ENCODE measurements around the gene GPR155.
"Not testable (repeated sequence)": the region's sequence is repeated elsewhere in the genome, so short reads cannot be mapped to it uniquely, and the experiment has no call there.

GPR155 gene

GRCh38 chr2:174490051-174490450 is 3.2 kb upstream of the GPR155 start:
- no peak for DNase-seq

- DNase-seq: not testable (repeated sequence)
Observed at GRCh38 chr2:174489520-174489919, 2.7 kb upstream of the GPR155 start.

DNA sequence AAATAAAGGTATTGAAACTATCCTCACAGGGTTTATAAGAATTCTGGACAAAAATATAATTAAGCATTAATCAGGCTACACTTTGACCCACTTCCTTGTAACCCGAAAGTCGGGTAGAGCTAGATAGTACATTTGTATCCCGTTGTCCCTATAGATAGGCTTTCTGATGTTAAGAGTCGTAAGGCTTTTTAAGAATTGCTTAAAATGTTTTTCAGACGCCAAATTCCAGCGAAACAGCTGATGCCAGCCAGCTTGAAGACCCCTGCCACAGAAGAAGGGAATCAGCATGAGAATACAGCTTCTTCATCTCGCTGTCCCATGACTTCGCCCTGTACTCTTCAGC is 962 bp upstream of the GPR155 start:
- no peak for DNase-seq

- peak; percentile 98 for DNase-seq
Observed at GRCh38 chr2:174487108-174487819, 435 bp upstream of the GPR155 start.

DNA sequence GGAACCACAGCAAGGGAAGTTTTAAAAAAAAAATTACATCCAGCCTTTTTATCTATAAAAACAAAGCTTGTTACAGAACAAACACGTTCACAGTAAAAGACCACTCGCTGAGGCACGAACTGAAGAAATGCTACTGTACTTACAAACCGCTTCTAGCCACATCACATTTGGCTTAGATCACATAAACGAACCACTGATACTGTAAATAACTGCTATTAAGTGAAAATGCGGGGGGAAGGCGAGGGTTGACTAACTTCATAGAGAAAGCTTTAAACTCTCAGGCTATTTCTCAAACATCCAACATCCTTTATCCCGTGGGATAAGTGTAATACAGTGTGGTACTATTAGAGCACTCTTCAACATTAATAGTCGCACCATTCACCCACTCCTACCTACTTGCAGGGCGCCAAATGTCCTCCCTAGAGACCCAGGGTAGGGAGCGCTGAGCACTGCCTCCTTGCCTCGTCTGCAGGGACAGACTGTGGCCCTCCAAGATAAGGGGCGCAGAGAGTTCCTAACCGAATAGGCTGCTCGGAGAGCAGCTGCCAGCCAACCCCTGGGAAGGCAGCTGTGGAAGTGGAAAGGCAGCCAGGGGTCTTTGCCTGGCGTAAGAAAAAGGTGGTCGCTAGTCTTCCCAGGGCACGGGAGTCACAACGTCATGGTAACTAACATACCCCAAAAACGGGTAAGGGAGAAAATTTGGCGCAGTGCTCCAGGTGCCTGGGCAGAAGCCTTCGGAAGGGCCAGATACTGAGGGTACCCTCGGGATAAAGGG is 854 bp downstream of the GPR155 start:
- peak; percentile 24 for DNase-seq

DNA sequence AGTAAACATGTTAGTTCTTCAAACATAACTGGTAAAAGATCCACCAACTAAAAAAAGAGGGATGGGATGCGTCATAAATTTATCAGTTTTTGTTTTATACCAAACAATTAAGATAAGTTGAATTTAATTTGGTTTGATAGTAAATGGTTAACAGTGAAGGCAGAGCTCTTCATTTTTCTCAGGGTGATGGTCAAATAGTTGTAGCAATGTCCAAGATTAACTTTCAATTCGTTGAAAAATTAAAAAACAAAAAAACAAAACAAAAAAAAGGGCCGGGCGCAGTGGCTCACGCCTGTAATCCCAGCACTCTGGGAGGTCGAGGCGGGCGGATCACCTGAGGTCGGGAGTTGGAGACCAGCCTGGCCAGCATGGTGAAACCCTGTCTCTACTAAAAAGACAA is 1.8 kb downstream of the GPR155 start:
- not testable (repeated sequence) for DNase-seq

GRCh38 chr2:174484573-174484972 is 2.3 kb downstream of the GPR155 start:
- no peak for DNase-seq

- DNase-seq: no peak
Observed at GRCh38 chr2:174482854-174483253, 4.0 kb downstream of the GPR155 start.

DNA sequence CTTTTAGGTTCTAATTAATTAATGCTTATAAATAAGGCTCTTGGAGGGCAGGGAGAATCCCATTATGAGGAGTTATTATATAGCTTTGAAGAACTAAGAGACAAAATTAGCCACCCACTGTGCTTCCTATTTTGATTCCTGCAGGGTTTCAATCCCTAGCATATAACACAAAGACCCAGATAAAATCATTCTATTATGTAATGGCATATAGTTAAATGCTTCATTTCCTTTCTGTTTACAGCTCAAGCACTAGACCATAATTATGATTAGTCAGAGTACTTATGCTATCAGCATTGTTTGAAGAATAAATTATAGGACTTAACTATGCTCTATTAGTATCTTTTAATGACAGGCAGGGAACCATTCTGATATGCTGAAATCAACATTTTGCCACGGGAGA is 9.1 kb downstream of the GPR155 start:
- DNase-seq: no peak

GRCh38 chr2:174473796-174474195 is 13.0 kb downstream of the GPR155 start:
- DNase-seq: peak; percentile 79

DNA sequence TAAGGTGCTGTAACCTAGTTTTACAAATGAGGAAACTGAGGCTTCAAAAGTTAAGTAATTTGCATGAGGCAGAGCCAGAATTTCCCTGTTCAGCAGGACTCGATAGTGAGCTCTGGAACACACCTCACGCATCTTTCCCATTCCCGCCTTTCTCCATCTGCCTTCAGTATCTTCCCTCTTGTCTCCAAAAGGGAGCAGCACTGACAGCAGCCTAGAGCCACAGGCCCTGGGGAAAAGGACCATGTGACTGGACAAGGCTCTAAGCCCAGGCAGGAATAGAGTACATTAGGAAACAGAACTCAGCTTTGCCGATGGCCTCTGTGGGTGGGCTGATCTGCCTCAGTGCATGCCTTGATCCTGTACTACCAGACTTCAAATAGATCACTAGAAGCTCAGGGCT is 21.5 kb downstream of the GPR155 start:
- peak; percentile 30 for DNase-seq

DNA sequence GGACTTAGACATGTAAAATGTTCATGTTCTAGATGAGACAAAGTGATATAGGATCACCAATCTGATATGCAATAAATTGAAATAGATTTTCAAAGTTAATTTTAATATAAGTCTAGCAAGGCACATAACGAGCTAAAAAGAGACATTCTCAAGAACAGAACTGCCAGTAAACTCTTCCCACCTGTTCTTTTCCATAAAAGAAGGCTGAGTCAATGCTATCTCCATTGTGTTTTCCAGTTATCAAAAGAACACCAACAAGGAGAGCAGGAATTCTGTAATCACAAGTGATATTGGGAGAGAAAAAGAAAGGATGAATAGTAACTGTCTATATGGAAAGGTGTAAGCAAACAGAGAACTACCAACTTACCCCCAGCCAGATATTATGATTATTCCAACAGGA is 25.6 kb downstream of the GPR155 start:
- DNase-seq: no peak

DNA sequence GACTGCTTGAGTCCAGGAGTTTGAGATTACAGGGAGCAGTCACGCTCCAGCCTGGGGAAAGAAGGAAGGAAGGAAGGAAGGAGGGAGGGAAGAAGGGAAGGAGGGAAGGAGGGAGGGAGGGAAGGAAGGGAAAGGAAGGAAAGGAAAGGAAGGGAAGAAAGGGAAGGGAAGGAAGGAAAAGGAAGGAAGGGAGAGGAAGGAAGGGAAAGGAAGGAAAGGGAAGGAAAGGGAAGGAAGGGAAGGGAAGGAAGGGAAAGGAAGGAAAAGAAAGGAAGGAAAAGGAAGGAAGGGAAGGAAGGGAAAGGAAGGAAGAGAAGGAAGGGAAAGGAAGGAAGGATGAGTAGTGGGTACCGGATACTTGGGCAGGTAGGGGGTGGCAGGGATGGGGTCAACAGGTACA is 32.3 kb downstream of the GPR155 start:
- no peak for DNase-seq

- no peak for DNase-seq
Observed at GRCh38 chr2:174450021-174450816, 36.6 kb downstream of the GPR155 start.

GRCh38 chr2:174449033-174449432 is 37.8 kb downstream of the GPR155 start:
- DNase-seq: no peak

DNA sequence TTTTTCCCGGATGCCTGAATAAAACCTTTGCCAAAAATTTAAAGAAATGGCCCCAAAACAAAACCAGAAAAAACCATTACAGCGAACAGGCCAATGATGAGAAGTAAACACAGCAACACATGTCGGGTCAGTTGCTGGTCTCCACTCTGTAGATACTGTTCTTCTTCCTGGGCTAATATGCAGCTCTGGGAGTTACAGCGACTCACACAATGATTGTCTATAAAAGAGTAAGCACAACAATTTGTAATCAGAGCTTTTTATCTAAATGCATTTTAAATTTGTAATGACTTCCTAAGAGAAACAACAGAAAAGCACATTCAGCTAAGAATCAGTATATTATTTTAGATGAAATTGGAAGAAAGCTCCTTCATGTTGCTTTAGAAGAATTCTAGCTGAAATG is 40.3 kb downstream of the GPR155 start:
- DNase-seq: no peak

- DNase-seq: peak; percentile 18
Observed at GRCh38 chr2:174445248-174445647, 41.6 kb downstream of the GPR155 start.

DNA sequence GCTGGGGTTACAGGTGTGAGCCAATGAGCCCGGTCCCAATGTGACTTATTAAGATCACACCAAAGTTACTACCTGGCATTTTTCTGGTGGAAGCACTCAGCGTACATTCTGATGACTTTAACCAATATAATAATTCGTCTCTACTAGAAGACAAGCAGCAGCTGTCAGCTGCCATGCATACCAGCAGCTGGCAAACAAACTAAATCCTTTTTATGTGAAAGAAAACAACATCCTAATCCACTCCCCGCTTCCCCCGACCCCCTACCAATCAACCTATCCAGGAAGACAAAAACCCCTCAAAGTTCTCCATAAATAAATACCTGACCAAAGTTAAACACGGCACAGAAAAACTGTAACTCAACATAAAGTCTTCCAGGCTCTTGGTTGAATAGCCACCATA is 42.1 kb downstream of the GPR155 start:
- DNase-seq: no peak

DNA sequence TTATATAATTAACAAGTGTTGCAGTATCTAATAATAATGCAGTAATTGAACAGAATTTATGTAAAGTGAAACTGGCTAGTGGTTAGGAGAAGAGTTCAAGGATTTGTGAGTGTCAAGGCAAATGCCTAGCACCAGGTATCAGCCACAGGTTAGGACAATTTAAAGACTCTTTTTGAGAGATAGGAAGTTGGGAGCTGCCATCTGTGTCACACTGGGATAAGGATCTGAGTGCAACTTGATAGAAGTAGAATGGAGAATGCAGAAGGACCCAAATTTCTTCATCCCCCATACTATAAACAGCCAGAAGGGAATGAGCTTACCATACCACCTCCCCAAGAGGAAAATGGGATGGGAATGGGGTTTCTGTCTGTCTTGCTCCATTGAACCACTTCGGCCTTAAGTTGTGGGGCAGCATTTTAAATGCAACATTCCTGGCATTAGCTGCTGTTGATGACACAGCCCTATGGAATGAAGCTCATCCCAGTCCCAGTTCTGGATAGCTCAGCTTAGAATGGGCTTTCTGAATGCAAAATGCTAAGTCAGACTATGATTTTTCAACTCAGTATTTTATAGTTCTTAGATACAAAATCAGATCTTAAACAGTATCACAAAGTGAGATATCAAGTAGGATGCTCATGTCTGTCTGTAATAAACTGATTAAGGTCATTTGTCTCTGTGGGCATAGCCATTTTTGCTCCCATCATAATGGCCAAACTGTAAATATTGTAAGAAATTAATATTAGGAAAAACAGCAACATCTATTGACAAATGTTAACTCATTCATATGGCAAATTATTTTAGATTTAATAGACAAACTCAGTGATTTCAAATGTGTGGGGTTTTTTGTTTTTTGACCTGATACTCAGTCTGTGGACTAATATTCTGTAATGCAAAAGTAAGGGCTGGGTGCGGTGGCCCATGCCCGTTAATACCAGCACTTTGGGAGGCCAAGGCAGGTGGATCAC is 44.0 kb downstream of the GPR155 start:
- peak; percentile 90 for DNase-seq

- no peak for DNase-seq
Observed at GRCh38 chr2:174439950-174440349, 46.9 kb downstream of the GPR155 start.

DNA sequence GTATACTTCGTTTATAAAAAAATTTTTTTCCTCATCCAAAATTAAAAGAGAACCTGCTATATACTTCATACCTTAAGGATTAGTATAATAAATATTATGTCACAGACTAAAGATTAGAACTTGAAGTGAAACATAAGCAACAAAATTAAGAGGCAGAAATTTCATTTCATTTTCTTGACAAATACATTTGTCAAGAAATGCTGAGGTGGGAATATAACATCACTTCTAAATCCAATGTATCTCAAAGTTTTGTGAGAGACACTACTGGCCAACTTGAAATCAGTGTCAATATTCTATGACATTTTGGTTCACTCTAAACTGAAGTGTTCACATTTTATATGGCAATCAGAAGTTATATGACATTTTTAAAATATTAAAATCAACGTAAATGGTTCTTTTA is 47.5 kb downstream of the GPR155 start:
- DNase-seq: no peak

DNA sequence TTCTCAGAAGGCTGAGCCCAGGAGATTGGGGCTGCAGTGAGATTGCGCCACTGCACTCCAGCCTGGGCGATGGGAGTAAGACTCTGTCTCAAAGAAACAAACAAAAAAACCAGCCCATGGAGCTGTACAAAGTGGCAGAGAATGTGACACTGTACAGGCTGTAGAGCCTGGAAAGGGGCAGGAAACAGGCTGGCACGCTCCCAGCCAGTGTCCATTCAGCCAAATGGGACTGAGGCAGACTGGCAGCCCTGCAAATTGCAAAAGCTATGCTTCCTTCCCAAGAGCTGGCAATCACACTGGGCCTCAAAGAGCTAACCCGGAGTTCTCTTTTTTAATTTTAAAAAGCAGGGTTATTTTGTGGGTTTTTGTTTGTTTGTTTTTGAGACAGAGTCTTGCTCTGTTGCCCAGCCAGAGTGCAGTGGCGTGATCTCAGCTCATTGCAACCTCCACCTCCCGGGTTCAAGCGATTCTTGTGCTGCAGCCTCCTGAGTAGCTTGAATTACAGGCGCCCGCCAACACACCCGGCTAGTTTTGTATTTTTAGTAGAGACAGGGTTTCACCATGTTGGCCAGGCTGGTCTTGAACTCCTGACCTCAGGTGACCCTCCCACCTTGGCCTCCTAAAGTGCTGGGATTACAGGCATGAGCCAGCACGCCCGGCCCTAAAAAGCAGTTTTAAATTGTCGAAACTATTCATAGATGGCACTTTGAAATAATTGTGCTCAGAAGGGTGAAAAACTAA is 48.5 kb downstream of the GPR155 start:
- DNase-seq: no peak

Data from fibroblast of skin of back (primary cell).